Glutamatergic neuron (in vitro differentiated cells): ENCODE measurements around the gene SLC40A1. TPM values are rescaled to one million over a fixed set of nuclear protein-coding genes. Genes with fewer than 3 reads are reported as not detected.

Experiments used
- DNase-seq: peaks from one replicate; pipeline ENCODE4 v3.0.0; 2022
- H3K27ac Mint-ChIP-seq: one replicate; pipeline ENCODE4 v1.8.0; 2020; ENCODE audit warnings: mild to moderate bottlenecking, mixed read lengths, inconsistent platforms; ENCODE audit not compliant: unreplicated experiment
- H3K27me3 Mint-ChIP-seq: one replicate; pipeline ENCODE4 v1.8.0; 2020; ENCODE audit warnings: mild to moderate bottlenecking, moderate library complexity, mixed read lengths, inconsistent platforms; ENCODE audit not compliant: unreplicated experiment
- H3K36me3 Mint-ChIP-seq: one replicate; pipeline ENCODE4 v1.8.0; 2020; ENCODE audit warnings: mild to moderate bottlenecking, mixed read lengths, inconsistent platforms; ENCODE audit not compliant: unreplicated experiment
- H3K4me1 Mint-ChIP-seq: one replicate; pipeline ENCODE4 v1.8.0; 2020; ENCODE audit warnings: mild to moderate bottlenecking, low read depth, mixed read lengths, inconsistent platforms; ENCODE audit not compliant: unreplicated experiment
- H3K4me3 Mint-ChIP-seq: one replicate; pipeline ENCODE4 v1.8.0; 2020; ENCODE audit warnings: mild to moderate bottlenecking, mixed read lengths, inconsistent platforms; ENCODE audit not compliant: unreplicated experiment
- H3K9me3 Mint-ChIP-seq: one replicate; pipeline ENCODE4 v1.8.0; 2020; ENCODE audit warnings: mild to moderate bottlenecking, moderate library complexity, mixed read lengths, inconsistent platforms; ENCODE audit not compliant: unreplicated experiment
- total RNA-seq: library from RNA; stranded (reverse); fragmentation: NEBNext Ultra II Directional; extraction: Animal tissue kit (Norgen Biotek cat#: 25700); gene quantifications from one replicate; pipeline ENCODE4 v1.2.1, GENCODE V29; 2021; ENCODE audit not compliant: unreplicated experiment
- TF ChIP-seq, protein P1 (sequence below): fragments of 200-600 bp; sonication (generic); IDR thresholded peaks from one replicate; pipeline ENCODE4 v1.5.0; 2021; ENCODE audit not compliant: partially characterized antibody, unreplicated experiment

Gene SLC40A1
- total RNA-seq, 1 donor from 2014 or later: 0.56 TPM

DNA sequence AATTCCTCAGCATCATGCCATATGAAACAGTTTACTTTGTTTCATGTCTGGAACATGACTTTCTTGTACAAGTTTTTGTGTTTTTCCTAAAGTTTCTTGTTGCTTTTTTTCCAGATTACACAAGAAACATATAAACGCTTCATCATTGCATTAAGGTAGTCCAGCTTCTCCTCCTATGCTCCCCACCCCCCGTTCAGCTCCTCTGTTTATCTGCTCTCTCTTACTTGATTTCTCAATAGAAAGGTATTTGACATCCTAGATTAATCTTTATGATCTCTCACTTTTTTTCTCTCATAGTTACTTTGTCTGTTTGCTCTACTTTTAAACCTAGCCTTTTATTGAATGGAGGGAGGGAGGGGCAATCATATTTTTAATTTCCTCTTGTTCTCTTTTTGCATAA, 25.4 kb downstream of the SLC40A1 start:
- Mint-ChIP-seq H3K36me3 (no peaks in the 10 kb centered on the region), H3K9me3 (peaks cover 2% of the 10 kb centered on the region), H3K27ac (no peak overlapping the region), H3K4me3 (no peak overlapping the region), H3K27me3 (no peaks in the 10 kb centered on the region), H3K4me1 (peaks cover 10% of the 10 kb centered on the region)
- TF ChIP-seq, protein P1, sequence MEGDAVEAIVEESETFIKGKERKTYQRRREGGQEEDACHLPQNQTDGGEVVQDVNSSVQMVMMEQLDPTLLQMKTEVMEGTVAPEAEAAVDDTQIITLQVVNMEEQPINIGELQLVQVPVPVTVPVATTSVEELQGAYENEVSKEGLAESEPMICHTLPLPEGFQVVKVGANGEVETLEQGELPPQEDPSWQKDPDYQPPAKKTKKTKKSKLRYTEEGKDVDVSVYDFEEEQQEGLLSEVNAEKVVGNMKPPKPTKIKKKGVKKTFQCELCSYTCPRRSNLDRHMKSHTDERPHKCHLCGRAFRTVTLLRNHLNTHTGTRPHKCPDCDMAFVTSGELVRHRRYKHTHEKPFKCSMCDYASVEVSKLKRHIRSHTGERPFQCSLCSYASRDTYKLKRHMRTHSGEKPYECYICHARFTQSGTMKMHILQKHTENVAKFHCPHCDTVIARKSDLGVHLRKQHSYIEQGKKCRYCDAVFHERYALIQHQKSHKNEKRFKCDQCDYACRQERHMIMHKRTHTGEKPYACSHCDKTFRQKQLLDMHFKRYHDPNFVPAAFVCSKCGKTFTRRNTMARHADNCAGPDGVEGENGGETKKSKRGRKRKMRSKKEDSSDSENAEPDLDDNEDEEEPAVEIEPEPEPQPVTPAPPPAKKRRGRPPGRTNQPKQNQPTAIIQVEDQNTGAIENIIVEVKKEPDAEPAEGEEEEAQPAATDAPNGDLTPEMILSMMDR: no peak
- no peak for DNase-seq

GRCh38 chr2:189553504-189554088, 27.0 kb downstream of the SLC40A1 start:
- Mint-ChIP-seq H3K4me3 (no peak overlapping the region), H3K27ac (no peak overlapping the region)
- TF ChIP-seq, protein P1: no peak

DNA sequence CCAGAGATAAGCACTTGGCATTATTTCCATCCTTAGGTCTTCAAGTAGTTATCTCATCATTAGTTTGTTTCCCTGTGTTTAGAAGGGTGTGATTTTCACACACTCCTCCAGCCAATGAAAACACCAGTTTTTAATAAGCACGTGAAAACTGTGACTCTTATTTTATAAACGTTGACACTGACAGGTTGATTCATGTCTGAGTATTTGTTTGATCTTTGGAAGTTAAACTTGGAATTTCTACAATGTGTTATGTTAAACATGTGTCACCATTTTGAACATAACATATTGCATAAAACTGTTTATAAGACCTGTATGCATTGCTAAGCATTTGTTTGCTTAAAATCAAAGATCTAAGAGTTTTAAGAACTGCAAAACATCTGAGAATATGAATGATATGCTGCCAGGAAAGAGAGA, 27.6 kb downstream of the SLC40A1 start:
- TF ChIP-seq, protein P1: no peak
- Mint-ChIP-seq H3K4me3 (no peak overlapping the region), H3K27ac (no peak overlapping the region), H3K27me3 (no peaks in the 10 kb centered on the region), H3K36me3 (no peaks in the 10 kb centered on the region), H3K4me1 (no peaks in the 10 kb centered on the region), H3K9me3 (no peaks in the 10 kb centered on the region)
- DNase-seq: no peak

More at GRCh38 chr2:189553504-189554088, 27.0 kb downstream of the SLC40A1 start:
- DNase-seq: no peak
- Mint-ChIP-seq H3K27me3 (no peaks in the 10 kb centered on the region), H3K9me3 (no peaks in the 10 kb centered on the region), H3K36me3 (no peaks in the 10 kb centered on the region), H3K4me1 (peaks cover 3% of the 10 kb centered on the region)

GRCh38 chr2:189552334-189552990, 28.1 kb downstream of the SLC40A1 start:
- Mint-ChIP-seq H3K9me3 (no peaks in the 10 kb centered on the region), H3K4me3 (no peak overlapping the region)
- TF ChIP-seq, protein P1: no peak

GRCh38 chr2:189551808-189552207, 28.8 kb downstream of the SLC40A1 start:
- H3K27ac Mint-ChIP-seq: no peak overlapping the region
- no peaks in the 10 kb centered on the region for H3K4me1 Mint-ChIP-seq

More at GRCh38 chr2:189552334-189552990, 28.1 kb downstream of the SLC40A1 start:
- DNase-seq: no peak
- Mint-ChIP-seq H3K27me3 (no peaks in the 10 kb centered on the region), H3K4me1 (no peaks in the 10 kb centered on the region), H3K27ac (no peak overlapping the region), H3K36me3 (no peaks in the 10 kb centered on the region)

More at GRCh38 chr2:189551808-189552207, 28.8 kb downstream of the SLC40A1 start:
- Mint-ChIP-seq H3K36me3 (no peaks in the 10 kb centered on the region), H3K9me3 (no peaks in the 10 kb centered on the region), H3K27me3 (no peaks in the 10 kb centered on the region), H3K4me3 (no peak overlapping the region)
- DNase-seq: no peak
- TF ChIP-seq, protein P1: no peak
